GM21737 (cell line): ENCODE results near the gene ACP2.
A peak's percentile ranks its signal among the peaks of the same experiment; 100 is the strongest.

Source experiments
- ATAC-seq: cut with Tn5 transposase; IDR thresholded peaks from one replicate; pipeline ENCODE4 v1.9.1; 2021; ENCODE audit warnings: mild to moderate bottlenecking, moderate library complexity; ENCODE audit not compliant: unreplicated experiment

ACP2 gene, protein sequence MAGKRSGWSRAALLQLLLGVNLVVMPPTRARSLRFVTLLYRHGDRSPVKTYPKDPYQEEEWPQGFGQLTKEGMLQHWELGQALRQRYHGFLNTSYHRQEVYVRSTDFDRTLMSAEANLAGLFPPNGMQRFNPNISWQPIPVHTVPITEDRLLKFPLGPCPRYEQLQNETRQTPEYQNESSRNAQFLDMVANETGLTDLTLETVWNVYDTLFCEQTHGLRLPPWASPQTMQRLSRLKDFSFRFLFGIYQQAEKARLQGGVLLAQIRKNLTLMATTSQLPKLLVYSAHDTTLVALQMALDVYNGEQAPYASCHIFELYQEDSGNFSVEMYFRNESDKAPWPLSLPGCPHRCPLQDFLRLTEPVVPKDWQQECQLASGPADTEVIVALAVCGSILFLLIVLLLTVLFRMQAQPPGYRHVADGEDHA

DNA sequence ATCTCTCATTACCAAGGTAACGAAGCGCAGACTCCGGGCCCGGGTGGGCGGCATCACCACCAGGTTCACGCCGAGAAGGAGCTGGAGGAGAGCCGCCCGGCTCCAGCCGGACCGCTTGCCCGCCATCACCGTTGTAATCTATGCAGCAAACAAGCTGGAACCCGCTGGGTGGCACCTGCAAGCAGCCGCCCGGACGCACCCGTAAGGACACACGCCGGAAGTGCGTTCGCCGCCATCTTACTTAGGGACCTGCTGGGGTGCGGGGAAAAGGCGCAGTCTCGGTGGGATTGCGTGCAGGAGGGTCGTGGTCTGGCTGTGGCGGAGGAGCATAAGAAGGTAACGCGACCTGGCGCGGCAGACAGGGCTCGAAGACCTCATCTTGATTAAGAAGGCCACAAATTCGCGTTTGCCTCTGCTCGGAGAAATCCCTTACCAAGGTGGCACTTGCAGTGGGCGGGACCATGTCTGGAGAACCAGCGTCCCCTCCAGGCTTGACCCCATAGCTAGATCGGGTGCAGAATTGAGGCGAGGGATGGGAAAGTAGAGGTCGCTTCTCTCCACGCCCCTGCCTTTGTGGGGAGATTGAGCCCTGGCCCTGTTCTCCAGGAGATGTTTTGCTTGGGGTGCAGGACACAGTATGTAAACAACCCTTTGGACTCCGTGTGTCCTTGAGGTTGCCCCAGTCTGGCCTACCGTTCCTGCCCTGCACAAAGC is at the start of gene ACP2:
ACP2 (minus strand) TSS at position 151 of the 714 bp plus-strand sequence; CDS start at position 126, 25 bp downstream.
- ATAC-seq: peak; percentile 88

DNA sequence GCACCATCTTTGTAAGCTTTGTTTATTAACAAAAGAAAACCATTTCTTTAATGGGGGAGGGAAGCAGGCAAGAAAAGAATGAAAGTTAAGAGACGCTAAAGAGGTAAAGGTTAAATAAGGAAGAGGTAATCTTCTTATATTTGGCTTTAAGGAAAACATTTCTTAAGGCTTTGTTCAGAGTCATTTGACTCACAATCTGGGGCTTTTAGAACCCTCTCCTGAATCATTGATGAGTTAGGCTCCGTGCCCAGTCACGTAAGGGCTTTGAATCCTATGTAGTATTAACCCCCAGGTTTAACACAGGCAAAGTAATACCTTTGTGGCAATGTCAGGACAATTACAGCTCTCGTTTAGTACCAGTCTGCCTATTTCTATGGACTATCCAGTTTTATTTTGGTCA is 47.4 kb upstream of the ACP2 start:
- no peak for ATAC-seq

DNA sequence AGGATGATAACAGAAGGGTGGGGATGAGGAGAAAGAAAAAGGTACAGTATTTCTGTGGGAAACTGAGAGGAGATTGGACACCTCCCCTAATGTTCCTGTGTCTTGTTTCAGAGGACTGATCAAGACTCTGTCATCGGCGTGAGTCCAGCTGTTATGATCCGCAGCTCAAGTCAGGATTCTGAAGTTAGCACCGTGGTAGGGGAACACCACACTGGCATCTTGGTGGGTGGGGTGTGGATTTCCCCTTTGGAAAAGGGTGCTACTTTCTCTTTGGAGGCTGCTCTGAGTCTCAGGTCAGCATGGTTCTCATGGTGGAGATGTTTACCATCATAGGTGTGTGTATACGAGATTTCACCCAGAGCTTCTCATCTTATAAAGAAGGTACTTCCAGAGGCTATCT is 46.8 kb upstream of the ACP2 start:
- no peak for ATAC-seq

DNA sequence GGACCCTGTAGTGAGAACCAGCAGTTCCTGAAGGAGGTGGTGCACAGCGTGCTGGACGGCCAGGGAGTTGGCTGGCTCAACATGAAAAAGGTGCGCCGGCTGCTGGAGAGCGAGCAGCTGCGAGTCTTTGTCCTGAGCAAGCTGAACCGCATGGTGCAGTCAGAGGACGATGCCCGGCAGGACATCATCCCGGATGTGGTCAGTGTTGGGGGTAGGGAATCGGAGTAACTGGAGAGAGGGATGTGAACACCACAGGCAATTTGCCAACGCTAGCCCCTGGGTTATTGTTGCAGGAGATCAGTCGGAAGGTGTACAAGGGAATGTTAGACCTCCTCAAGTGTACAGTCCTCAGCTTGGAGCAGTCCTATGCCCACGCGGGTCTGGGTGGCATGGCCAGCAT is 41.2 kb upstream of the ACP2 start:
- no peak for ATAC-seq

DNA sequence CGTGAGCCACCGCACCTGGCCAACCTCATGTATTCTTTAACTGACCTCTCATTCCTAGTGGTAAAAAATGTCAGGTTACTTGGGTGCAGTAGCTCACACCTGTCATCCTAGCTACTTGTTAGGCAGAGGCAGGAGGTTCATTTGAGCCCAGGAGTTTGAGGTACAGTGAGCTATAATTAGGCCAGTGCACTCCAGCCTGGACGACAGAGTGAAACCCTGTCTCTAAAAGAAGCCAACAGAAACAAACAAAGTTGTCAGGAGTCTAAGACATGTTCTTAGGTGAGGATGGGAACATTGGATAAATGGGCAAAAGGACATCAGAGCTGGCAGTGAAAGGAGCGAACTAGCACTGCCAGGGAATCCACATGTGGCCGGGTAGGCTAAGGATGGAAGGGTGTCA is 39.5 kb upstream of the ACP2 start:
- ATAC-seq: no peak

DNA sequence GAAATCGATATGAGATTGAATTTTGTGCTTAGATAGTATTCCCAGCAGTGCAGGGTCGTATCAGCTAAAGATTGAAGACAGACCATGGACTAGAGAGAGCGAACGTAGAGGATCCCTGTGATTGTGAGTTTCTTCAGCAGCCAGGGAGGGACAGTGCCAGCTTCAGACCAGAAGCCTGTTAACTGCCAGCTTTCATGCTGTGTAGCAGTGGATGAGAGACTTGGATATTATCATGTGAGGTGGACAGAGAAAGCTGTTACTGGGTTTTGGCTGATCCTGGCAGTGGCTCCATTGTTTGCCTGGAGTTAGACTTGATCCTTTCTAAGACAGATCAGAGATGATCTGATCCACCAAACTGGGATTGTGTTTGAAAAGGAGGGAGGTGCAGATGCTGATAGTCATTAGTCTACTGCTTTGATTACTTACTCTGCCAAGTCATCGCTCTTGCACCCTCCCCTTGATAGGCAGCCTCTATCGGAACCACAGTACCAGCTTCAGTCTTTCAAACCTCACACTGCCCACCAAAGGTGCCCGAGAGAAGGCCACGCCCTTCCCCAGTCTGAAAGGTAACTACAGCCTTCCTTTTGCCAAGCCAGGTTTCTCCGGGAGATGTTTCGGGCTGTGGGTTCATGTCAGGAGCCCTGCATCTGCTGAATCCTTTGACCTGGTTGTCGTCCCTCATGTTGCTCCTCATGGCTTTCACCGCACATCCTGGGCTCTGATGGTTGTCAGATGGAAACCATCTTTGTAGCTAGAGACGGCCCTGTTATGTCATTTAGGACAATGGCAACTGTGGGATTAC is 37.6 kb upstream of the ACP2 start:
- no peak for ATAC-seq

DNA sequence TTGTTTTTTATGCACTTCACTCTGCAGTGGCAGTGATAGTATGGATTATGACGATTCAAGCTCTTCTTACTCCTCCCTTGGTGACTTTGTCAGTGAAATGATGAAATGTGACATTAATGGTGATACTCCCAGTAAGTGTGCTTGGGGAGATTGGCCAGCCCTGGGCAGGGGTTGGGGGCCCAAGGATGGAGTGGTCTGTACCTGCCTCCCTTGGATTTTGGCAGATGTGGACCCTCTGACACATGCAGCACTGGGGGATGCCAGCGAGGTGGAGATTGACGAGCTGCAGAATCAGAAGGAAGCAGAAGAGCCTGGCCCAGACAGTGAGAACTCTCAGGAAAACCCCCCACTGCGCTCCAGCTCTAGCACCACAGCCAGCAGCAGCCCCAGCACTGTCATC is 35.5 kb upstream of the ACP2 start:
- ATAC-seq: no peak

DNA sequence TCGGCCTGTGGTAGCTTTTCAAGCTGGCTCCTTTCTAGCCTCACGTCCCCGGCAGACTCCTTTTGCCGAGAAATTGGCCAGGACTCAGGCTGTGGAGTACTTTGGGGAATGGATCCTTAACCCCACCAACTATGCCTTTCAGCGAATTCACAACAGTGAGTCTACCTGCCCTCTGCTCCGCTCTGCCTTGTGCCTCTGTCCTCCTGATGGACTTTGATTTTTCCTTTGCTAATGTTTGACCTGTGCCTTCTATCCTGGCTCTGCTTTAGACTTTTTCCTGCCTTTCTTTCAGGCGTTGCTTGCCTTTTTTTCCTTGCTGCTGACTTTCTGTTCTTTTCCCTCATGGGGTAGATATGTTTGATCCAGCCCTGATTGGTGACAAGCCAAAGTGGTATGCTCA is 33.8 kb upstream of the ACP2 start:
- no peak for ATAC-seq

DNA sequence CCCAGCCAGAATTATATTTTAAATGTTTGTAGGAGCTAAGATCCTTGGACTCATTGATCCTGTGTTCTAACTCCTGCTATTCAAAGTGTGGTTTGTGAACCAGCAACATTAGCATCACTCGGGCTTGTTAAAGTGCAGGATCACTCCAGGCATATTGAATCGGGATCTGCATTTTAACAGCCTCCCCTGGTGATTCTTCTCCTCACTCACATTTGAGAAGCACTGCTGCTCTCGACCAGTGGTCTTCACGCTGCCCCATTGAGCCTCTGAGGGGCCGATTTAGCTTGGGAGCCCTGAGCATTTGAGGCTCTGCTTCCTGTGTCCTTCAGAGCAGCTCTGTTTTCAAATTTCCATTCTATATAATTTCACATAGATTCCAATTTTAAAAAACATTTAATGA is 32.2 kb upstream of the ACP2 start:
- ATAC-seq: no peak

DNA sequence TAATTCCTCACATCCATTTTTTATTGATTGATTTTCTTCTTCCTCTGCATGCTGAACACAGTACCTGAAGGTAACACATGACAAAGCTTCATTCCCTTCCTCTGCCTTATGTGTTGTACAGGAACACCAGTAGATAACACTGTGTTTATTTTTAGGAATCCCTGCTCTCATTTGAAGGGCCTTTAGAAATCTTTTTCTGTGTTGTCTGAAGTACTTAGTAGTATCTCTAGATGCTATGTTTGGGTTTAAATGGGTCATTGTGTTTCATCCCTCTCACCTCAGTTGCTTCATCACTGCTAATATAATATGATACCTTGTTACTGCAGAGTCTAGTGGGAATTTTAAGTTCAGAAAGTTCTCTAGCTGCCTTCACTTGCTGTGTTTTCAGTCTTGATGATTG is 31.5 kb upstream of the ACP2 start:
- ATAC-seq: no peak

DNA sequence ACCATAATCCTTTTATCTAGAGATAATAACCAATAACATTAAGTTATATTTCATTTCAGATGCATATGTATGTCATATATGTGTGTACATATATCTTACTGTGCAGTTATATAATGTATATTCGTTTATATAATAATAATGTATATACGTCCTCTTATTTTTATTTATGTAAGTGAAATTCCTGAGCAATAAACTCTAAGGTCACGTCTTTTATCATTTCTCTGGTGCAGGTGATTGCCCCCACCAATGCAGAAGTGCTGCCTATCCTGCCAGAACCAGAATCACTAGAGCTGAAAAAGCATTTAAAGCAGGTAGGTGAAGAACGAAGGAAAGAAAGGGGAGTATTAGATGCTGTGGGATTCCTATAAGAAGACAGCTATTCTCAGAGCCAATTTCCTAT is 30.2 kb upstream of the ACP2 start:
- ATAC-seq: no peak

DNA sequence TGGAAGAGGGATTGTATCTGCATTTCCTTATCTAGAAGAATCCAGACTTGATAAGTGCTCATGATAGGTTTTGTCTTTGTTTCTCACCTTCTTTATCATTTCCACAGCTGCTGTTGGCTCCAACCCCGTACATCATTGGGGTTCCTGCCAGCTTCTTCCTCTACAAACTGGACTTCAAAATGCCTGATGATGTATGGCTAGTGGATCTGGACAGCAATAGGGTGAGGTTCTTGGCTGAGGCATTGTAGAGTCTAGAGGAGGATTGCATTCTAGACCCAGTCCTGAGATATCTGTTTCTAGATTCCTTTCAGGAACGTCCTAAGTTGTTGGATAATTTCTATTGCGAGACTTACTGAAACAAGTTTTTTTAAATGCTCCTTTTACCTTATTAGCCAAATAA is 29.4 kb upstream of the ACP2 start:
- no peak for ATAC-seq

DNA sequence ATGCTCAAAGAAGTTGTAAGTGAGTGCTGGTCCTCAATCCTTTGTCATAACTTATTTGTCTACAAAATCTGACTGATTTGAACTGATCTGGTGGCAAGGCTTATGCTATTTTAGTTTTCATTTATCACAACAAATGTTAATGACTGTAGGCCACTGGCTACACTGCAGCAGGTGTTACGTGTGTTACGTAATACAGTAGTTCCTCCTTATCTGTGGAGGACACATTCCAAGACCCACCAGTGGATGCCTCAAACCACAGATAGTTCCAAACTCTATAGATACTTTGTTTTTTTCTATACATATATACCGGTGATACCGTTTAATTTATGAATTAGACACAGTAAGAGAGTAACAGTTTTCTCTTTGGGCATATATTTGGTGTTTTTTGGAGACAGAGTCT is 28.3 kb upstream of the ACP2 start:
- ATAC-seq: no peak

DNA sequence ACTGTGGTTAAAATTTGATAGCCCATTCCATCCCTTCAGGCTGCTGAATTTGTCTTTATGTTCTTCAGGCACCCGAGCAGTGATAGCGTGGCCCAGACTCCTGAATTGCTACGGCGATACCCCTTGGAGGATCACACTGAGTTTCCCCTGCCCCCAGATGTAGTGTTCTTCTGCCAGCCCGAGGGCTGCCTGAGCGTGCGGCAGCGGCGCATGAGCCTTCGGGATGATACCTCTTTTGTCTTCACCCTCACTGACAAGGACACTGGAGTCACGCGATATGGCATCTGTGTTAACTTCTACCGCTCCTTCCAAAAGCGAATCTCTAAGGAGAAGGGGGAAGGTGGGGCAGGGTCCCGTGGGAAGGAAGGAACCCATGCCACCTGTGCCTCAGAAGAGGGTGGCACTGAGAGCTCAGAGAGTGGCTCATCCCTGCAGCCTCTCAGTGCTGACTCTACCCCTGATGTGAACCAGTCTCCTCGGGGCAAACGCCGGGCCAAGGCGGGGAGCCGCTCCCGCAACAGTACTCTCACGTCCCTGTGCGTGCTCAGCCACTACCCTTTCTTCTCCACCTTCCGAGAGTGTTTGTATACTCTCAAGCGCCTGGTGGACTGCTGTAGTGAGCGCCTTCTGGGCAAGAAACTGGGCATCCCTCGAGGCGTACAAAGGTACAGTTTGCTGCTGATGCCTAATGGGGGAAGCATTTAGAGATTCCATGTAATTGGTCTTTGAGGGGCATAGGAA is 26.1 kb upstream of the ACP2 start:
- ATAC-seq: no peak

DNA sequence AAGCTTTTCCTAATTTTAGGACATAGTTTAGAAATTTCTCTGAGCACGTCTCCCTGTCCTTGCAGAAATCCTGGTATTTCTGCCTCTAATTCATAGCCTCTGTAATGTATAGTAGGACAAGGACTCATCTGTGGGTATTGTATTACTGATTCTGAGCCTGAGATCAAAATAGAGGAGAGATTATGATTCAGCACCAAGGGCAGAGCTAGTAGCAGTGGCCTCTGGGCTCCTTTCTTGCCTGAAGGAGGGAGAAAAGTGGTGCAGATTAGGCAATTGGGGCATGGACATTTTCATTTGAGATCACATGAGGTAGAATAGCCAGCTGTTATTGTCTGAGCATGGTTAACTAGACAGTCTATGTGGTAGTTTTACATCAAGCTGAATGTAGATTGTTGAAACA is 24.1 kb upstream of the ACP2 start:
- ATAC-seq: no peak

DNA sequence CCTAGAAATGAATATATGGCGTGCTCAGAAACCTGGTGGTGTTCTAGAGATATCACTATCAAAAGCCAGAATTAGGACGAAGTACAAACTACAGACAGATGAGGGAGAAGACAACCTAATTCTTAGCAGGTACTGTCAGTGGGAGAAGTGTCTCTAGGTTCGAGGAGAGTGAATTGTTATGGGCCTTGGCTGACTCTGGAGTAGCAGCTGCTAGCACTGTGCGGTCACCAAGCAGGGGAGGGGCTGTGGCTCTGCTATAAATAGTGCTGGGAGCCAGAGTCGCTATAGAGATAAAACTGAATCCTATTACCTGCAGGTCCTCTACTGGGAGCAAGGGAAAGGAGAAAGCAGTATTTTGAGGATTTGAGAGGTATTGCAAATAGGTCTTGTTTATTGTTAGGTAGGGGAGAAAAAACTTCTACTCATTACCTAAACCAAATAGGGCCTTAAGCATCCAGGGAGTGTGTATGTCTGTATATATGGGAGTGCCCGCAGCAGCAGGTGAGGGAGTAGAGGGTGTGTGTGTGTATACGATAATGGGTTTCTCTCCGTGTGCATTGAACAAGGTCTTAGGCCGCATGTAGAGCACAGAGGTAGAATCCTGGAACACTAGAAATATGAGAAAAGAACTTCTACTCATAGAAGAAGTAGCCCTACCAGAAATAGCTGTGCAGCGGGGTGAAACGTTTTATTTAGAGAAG is 23.5 kb upstream of the ACP2 start:
- ATAC-seq: no peak

DNA sequence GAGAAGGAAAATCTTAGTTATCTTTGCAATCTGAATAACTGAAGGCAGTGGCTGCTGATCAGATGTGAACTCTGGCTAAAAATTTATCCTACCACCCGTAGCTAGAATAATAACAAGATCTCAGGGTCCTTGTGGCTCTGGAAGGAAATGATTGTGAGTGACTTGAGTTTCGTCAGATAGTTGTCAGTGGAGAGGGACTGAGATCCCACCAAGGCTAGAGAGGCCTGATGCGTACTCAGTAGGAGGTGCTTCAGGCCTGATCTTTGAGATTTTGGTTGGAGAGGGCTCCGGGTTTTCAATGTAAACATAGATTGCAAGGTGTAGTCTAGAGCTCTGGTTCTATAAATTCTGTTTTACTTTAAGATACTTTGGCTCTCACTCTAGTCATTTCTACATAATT is 22.7 kb upstream of the ACP2 start:
- no peak for ATAC-seq

DNA sequence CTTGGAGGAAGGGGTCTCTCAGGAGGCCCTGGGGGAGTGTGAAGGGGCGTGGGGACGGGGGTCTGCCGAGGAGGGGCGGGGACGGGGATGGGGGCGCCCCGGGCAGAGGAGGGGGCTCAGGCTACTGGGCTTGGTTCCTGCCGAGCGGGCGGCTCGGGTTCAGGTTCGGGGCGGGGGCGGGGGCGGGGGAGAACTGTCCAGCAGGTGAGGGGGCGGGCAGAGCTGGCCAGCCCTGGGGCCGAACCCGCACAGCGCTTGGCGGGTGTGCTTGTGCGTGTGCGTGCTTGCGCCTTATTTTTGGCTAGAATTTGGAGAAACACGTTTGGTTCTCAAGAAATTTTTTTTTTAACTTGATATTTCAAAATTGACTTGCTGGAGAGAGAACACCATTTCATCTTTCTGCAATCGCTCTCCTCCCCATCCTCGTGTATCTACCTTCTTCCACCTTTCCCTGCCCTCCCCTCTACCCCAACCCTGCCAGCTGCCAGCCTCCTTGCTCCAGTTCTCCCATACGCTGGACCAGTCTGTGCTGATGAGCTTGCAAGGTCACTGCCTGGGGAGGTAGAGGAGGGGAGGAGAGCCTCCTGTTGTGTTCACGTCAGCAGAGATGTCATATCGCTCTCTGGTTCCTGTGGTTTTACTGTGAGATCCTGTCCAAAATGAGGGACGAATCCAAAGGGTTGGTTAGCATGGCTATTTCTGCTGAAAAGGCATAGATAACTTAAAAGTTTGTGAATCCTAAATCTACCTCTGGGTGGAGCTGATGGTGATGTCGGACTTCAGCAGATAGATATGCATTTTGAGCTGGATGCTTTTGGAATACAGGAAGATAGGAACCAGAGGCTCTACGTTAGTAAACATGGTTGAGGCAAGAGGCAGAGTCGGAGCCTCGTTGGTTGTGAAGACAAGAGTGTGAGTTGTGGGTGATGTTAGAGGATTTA is 22.0 kb upstream of the ACP2 start:
- ATAC-seq: no peak

DNA sequence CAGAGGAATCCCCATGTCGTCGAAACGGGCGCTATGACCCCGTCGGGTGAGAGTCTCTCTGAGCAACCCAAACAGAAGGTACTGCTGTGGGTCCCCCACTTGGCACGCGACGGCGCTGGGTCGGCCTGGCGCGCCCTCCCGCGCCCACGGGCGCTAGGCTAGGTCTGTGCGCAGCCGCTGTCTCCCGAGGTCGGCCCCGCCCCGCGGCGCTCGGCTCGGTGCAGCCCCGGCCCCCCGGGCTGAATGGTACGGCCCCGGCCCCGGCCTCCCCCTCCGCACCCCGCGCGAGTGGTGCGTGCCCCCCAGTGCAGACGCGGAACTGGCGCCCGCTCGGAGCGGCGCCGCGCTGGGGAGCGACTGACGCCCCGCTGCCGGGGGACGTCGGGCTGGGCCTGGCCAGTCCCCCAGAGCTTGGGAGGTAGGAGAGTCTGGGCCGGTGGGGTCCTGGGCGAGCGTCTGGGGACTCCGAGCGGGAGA is 21.3 kb upstream of the ACP2 start, which contains the start of gene MADD:
MADD (plus strand) TSS at position 305 of the 477 bp plus-strand sequence.
- peak; percentile 67 for ATAC-seq
